ENCODE results near the gene MATCAP1. TPM values are rescaled to one million over a fixed set of nuclear protein-coding genes. Genes with fewer than 3 reads are reported as not detected.

The MATCAP1 gene
- total RNA-seq, 3 donors from 2014 or later (not counting 1 experiment from before 2014, with no cell fraction given) = 7.2 to 12.6 (median 10.9) TPM

DNA sequence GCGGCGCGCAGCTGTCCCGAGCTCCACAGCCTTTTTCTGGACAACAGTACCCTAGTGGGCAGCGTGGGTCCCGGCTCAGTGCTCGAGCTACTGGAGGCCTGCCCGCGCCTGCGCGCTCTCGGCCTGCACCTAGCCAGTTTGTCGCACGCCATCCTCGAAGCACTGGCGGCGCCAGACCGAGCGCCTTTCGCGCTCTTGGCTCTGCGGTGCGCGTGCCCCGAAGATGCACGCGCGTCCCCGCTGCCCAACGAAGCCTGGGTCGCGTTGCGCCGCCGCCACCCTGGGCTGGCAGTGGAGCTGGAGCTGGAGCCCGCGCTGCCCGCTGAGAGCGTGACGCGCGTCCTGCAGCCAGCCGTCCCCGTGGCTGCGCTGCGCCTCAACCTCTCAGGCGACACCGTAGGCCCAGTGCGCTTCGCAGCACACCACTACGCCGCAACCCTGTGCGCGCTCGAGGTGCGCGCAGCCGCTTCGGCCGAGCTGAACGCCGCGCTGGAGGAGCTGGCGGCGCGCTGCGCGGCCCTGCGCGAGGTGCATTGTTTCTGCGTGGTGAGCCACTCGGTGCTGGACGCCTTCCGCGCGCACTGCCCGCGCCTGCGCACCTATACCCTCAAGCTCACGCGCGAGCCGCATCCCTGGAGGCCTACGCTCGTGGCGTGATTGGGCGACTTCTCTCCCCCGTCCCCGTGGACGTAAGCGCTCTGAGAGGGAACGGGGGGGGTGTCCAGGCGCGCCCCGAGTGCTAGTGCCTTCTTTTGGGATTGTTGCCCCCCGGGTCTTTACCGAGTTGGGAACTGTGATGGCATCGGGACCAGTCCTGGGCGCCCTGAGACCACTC is 20.4 kb downstream of the MATCAP1 start:
- Mint-ChIP-seq H3K4me3 (peak overlapping the region; percentile 61), H3K9me3 (no peaks in the 10 kb centered on the region), H3K27ac (no peak overlapping the region), H3K27me3 (ENCODE audit: low read depth in 2 of 2) (peaks cover 12 to 45% of the 10 kb centered on the region in 2 donors), H3K4me1 (peaks cover 12 to 25% of the 10 kb centered on the region in 2 donors), H3K36me3 (no peaks in the 10 kb centered on the region)
- ATAC-seq (no peak), DNase-seq (peak in 1 of 2 donors; percentile 70)
- TF ChIP-seq, protein P1, sequence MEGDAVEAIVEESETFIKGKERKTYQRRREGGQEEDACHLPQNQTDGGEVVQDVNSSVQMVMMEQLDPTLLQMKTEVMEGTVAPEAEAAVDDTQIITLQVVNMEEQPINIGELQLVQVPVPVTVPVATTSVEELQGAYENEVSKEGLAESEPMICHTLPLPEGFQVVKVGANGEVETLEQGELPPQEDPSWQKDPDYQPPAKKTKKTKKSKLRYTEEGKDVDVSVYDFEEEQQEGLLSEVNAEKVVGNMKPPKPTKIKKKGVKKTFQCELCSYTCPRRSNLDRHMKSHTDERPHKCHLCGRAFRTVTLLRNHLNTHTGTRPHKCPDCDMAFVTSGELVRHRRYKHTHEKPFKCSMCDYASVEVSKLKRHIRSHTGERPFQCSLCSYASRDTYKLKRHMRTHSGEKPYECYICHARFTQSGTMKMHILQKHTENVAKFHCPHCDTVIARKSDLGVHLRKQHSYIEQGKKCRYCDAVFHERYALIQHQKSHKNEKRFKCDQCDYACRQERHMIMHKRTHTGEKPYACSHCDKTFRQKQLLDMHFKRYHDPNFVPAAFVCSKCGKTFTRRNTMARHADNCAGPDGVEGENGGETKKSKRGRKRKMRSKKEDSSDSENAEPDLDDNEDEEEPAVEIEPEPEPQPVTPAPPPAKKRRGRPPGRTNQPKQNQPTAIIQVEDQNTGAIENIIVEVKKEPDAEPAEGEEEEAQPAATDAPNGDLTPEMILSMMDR (IDR thresholded peaks at IDR 0.05) = no peak
- intact Hi-C loops (cut with micrococcal nuclease) = no loop called here
- peaks cover 57% of the 10 kb centered on the region for H3K27me3 ChIP-seq (ENCODE audit: control insufficient read depth, insufficient read depth, low read length)
- no peak overlapping the region for H3K4me3 ChIP-seq (ENCODE audit: low read length)
- no peak overlapping the region for H3K27ac ChIP-seq (ENCODE audit: low read length)
- 1% methylated on average over 99 of the region's 99 CpGs for WGBS (ENCODE audit: insufficient coverage)
- no peaks in the 10 kb centered on the region for H3K36me3 ChIP-seq (ENCODE audit: control insufficient read depth, insufficient read depth, low read length)
- H3K4me1 ChIP-seq (ENCODE audit: control insufficient read depth, insufficient read depth, low read length) = peaks cover 62% of the 10 kb centered on the region
- no peaks in the 10 kb centered on the region for H3K9me3 ChIP-seq (ENCODE audit: control insufficient read depth, insufficient read depth, low read length)

DNA sequence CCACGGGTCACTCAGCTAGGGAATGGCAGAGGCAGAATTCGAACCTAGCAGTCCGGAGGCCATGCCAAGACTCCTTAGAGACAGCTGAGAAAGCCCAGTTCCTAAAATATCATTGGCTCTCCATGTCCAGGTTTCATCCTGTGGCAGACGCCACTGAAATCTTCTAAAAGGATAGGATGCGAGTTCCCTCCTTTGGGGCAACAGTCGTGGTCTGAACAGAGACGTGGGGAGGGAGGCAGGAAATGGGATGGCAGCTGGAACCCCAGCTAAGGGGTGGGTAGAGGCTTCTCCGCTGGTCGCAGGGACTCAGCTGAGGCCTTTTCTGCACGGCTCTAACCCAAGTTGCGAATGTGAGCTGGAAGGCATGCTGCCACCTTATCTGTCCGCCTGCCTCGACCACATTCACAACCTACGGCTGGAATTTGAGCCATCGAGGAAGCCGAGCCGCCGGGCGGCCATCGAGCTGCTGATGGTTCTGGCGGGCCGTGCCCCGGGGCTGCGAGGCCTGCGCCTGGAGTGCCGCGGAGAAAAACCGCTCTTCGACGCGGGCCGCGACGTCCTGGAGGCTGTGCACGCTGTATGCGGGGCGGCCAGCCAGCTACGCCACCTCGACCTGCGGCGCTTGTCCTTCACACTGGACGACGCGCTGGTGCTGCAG is 21.1 kb downstream of the MATCAP1 start:
- peaks cover 69% of the 10 kb centered on the region for H3K4me1 ChIP-seq (ENCODE audit: control insufficient read depth, insufficient read depth, low read length)
- H3K4me3 ChIP-seq (ENCODE audit: low read length) = no peak overlapping the region
- intact Hi-C loops (cut with micrococcal nuclease) = no loop called here
- peaks cover 53% of the 10 kb centered on the region for H3K27me3 ChIP-seq (ENCODE audit: control insufficient read depth, insufficient read depth, low read length)
- ATAC-seq = no peak
- no peaks in the 10 kb centered on the region for H3K36me3 ChIP-seq (ENCODE audit: control insufficient read depth, insufficient read depth, low read length)
- H3K27ac ChIP-seq (ENCODE audit: low read length) = no peak overlapping the region
- TF ChIP-seq, protein P1 (IDR thresholded peaks at IDR 0.05) = no peak
- Mint-ChIP-seq H3K4me1 (peaks cover 18 to 29% of the 10 kb centered on the region in 2 donors), H3K9me3 (no peaks in the 10 kb centered on the region), H3K36me3 (no peaks in the 10 kb centered on the region), H3K4me3 (peak overlapping the region; percentile 37), H3K27me3 (ENCODE audit: low read depth in 2 of 2) (peaks cover 4 to 39% of the 10 kb centered on the region in 2 donors), H3K27ac (no peak overlapping the region)
- DNase-seq = peak in 1 of 2 donors; percentile 11
- H3K9me3 ChIP-seq (ENCODE audit: control insufficient read depth, insufficient read depth, low read length) = no peaks in the 10 kb centered on the region
- whole genome bisulfite sequencing (ENCODE audit: insufficient coverage) = 11% methylated on average over 44 of the region's 44 CpGs

DNA sequence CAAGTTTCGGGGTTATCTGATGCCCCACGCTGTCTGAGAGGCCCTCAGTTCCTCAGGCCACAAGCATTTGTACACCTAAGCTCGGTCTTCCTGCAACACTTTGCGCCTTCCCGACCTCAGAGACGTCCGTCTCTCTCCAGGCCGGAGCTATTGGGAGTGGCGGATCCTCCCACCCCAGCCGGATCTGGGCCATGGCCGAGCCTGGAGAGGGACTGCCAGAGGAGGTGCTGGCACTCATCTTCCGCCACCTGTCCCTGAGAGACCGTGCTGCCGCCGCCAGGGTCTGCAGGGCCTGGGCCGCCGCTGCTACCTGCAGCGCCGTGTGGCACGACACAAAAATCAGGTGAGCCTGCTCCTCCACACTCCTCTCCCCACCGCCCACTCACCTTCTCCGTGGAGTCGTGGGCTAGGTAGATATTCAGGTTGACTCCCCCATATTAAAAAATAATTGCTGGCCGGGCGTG is 22.1 kb downstream of the MATCAP1 start:
- no peaks in the 10 kb centered on the region for H3K36me3 ChIP-seq (ENCODE audit: control insufficient read depth, insufficient read depth, low read length)
- Mint-ChIP-seq H3K9me3 (no peaks in the 10 kb centered on the region), H3K27me3 (ENCODE audit: low read depth in 2 of 2) (peaks cover 0 to 30% of the 10 kb centered on the region in 2 donors), H3K27ac (no peak overlapping the region), H3K4me1 (peaks cover 25 to 39% of the 10 kb centered on the region in 2 donors), H3K36me3 (no peaks in the 10 kb centered on the region), H3K4me3 (peak overlapping the region; percentile 31)
- WGBS (ENCODE audit: insufficient coverage) = 66% methylated on average over 25 of the region's 25 CpGs
- H3K27me3 ChIP-seq (ENCODE audit: control insufficient read depth, insufficient read depth, low read length) = peaks cover 43% of the 10 kb centered on the region
- no peaks in the 10 kb centered on the region for H3K9me3 ChIP-seq (ENCODE audit: control insufficient read depth, insufficient read depth, low read length)
- DNase-seq (peak in 1 of 2 donors; percentile 8), ATAC-seq (no peak)
- no peak overlapping the region for H3K27ac ChIP-seq (ENCODE audit: low read length)
- TF ChIP-seq, protein P1 (IDR thresholded peaks at IDR 0.05) = no peak
- intact Hi-C loops (cut with micrococcal nuclease) = loop anchor here (2.0 kb wide), 1 partner anchor 13 kb away; no protein-coding TSS in a partner anchor
- peaks cover 75% of the 10 kb centered on the region for H3K4me1 ChIP-seq (ENCODE audit: control insufficient read depth, insufficient read depth, low read length)
- no peak overlapping the region for H3K4me3 ChIP-seq (ENCODE audit: low read length)

Data from natural killer cell (primary cell).